HepG2 (cell line): ENCODE measurements around the gene SIK2. TPM values are rescaled to one million over a fixed set of nuclear protein-coding genes. Genes with fewer than 3 reads are reported as not detected.

Experiments
- AKAP8 ChIP-seq: sonication (generic); formaldehyde crosslinking; IDR thresholded peaks from 2 replicates; pipeline ENCODE4 v1.5.1; 2020; ENCODE audit warnings: mild to moderate bottlenecking, missing genetic modification reagents
- BORCS8-MEF2B ChIP-seq: sonication (generic); formaldehyde crosslinking; IDR thresholded peaks from 2 replicates; pipeline ENCODE4 v1.8.0; 2022; ENCODE audit warnings: mild to moderate bottlenecking, missing genetic modification reagents
- JUN ChIP-seq: sonication (generic); formaldehyde crosslinking; IDR thresholded peaks from 2 replicates; pipeline ENCODE4 v1.4.0; 2020; ENCODE audit warnings: mild to moderate bottlenecking, missing genetic modification reagents
- NBN ChIP-seq: fragments of 450-650 bp; conservative IDR thresholded peaks from 2 replicates; pipeline ENCODE4 v1.6.1; 2017
- NR2F2 ChIP-seq: IDR thresholded peaks from 2 replicates; pipeline ENCODE4 v1.6.1; 2012; ENCODE audit warnings: low read depth, inconsistent platforms, borderline replicate concordance
- PTBP1 ChIP-seq: fragments of 200-400 bp; formaldehyde crosslinking; IDR thresholded peaks from 2 replicates; pipeline ENCODE4 v1.6.1; 2018; ENCODE audit warnings: low read length, low read depth; ENCODE audit not compliant: poor library complexity, severe bottlenecking
- RFX1 ChIP-seq: fragments of 450-650 bp; IDR thresholded peaks from 2 replicates; pipeline ENCODE4 v1.6.1; 2017
- TCF12 ChIP-seq, 2 experiments: fragments of 450-650 bp in 1 of 2; sonication (generic) in 1 of 2; formaldehyde crosslinking in 1 of 2; IDR thresholded peaks; 2 replicates each; pipeline versions ENCODE4 v1.6.1 to v1.8.0; 2017 to 2022; ENCODE audit warnings: antibody characterized with exemption in 1 of 2, mild to moderate bottlenecking in 1 of 2, missing genetic modification reagents in 1 of 2, moderate library complexity in 1 of 2
- THAP8 ChIP-seq: sonication (generic); formaldehyde crosslinking; IDR thresholded peaks from 2 replicates; pipeline ENCODE4 v1.5.1; 2020; ENCODE audit warnings: missing genetic modification reagents, mild to moderate bottlenecking, borderline replicate concordance
- WIZ ChIP-seq: sonication (generic); formaldehyde crosslinking; IDR thresholded peaks from 2 replicates; pipeline ENCODE4 v1.5.1; 2020; ENCODE audit warnings: mild to moderate bottlenecking, missing genetic modification reagents
- ZBTB42 ChIP-seq: sonication (generic); formaldehyde crosslinking; IDR thresholded peaks from 2 replicates; pipeline ENCODE4 v1.5.0; 2020; ENCODE audit warnings: mild to moderate bottlenecking, missing genetic modification reagents
- ZNF138 ChIP-seq: sonication (generic); formaldehyde crosslinking; IDR thresholded peaks from 2 replicates; pipeline ENCODE4 v1.5.0; 2020; ENCODE audit warnings: mild to moderate bottlenecking, low read depth, missing genetic modification reagents
- ZNF225 ChIP-seq: sonication (generic); formaldehyde crosslinking; IDR thresholded peaks from 2 replicates; pipeline ENCODE4 v1.4.0; 2020; ENCODE audit warnings: mild to moderate bottlenecking, missing genetic modification reagents
- ZNF281 ChIP-seq: sonication (generic); formaldehyde crosslinking; IDR thresholded peaks from 2 replicates; pipeline ENCODE4 v1.4.0; 2020; ENCODE audit warnings: missing genetic modification reagents, borderline replicate concordance
- ZNF350 ChIP-seq: sonication (generic); formaldehyde crosslinking; IDR thresholded peaks from 2 replicates; pipeline ENCODE4 v1.4.0; 2020; ENCODE audit warnings: mild to moderate bottlenecking, low read depth, missing genetic modification reagents, borderline replicate concordance
- polyA plus RNA-seq, 8 experiments: library from polyadenylated mRNA; depleted of rRNA in 3 of 8; stranded (reverse) in 7 of 8; unstranded in 1 of 8; fragments of >200 nt; fragmentation: Illumina TruSeq in 4 of 8; extraction: Trizol in 4 of 8; gene quantifications; 2 replicates each; pipeline versions ENCODE4 v1.2.1 to v1.2.3, GENCODE V29; 2011 to 2016; ENCODE audit warnings: low read depth in 4 of 8, missing spikeins in 1 of 8, mixed read lengths in 1 of 8; ENCODE audit not compliant: insufficient read depth in 1 of 8
- total RNA-seq, 5 experiments: library from RNA; depleted of rRNA; stranded (reverse); fragments of >200 nt; fragmentation: Illumina TruSeq; extraction: Trizol; gene quantifications; 2 replicates each; pipeline ENCODE4 v1.2.3, GENCODE V29; 2016; ENCODE audit warnings: low read depth in 1 of 5
- TF ChIP-seq, protein P1 (sequence below): sonication (generic); formaldehyde crosslinking; IDR thresholded peaks from 2 replicates; pipeline ENCODE4 v1.4.0; 2020; ENCODE audit warnings: missing genetic modification reagents
- TF ChIP-seq, protein P2 (sequence below): sonication (generic); formaldehyde crosslinking; IDR thresholded peaks from 2 replicates; pipeline ENCODE4 v1.4.0; 2020; ENCODE audit warnings: mild to moderate bottlenecking, missing genetic modification reagents
- TF ChIP-seq, protein P3 (sequence below): sonication (generic); formaldehyde crosslinking; IDR thresholded peaks from 2 replicates; pipeline ENCODE4 v1.5.1; 2020; ENCODE audit warnings: missing genetic modification reagents, mild to moderate bottlenecking, borderline replicate concordance

The SIK2 gene
- total and polyA plus RNA-seq, 2 of the 13 experiments (the other 11 are each of a cell fraction or from before 2014, with no cell fraction given): 8.1 to 15.4 TPM

DNA sequence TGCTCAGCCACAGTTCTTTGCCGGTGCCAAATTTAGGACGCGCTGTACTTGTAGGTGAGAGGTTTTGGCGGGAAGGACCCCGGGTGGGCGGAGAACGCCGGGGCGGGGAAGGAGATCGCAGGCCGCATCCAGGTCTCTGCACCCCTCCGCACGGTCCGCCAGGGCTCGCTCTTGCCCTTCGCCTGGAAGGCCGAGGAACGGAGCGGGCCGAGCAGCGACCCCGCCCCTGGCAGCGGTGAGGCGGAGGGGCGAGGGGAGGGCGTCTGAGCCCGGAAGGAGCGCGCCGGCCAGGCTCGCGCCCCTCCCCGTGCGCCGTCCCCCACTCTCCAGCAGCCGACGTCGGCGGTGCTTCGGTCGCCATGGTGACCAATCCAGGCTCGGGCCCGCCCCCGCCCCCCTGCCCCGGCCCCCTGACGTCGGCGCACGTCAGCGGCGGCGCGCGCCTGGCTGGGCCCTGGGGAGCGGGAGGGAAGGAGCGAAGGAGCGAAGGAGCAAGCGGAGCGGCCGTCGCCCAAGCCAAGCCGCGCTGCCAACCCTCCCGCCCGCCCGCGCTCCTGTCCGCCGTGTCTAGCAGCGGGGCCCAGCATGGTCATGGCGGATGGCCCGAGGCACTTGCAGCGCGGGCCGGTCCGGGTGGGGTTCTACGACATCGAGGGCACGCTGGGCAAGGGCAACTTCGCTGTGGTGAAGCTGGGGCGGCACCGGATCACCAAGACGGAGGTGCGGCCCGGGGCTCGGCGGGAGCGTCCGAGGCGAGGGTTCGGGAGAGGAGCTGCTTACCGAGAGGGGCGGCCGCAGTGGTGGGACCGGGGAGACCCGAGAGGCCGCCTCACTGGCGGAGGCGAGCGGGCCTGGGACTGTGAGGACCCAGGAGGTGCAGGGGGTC is at the start of gene SIK2 (continued):
- TF ChIP-seq, protein P1, sequence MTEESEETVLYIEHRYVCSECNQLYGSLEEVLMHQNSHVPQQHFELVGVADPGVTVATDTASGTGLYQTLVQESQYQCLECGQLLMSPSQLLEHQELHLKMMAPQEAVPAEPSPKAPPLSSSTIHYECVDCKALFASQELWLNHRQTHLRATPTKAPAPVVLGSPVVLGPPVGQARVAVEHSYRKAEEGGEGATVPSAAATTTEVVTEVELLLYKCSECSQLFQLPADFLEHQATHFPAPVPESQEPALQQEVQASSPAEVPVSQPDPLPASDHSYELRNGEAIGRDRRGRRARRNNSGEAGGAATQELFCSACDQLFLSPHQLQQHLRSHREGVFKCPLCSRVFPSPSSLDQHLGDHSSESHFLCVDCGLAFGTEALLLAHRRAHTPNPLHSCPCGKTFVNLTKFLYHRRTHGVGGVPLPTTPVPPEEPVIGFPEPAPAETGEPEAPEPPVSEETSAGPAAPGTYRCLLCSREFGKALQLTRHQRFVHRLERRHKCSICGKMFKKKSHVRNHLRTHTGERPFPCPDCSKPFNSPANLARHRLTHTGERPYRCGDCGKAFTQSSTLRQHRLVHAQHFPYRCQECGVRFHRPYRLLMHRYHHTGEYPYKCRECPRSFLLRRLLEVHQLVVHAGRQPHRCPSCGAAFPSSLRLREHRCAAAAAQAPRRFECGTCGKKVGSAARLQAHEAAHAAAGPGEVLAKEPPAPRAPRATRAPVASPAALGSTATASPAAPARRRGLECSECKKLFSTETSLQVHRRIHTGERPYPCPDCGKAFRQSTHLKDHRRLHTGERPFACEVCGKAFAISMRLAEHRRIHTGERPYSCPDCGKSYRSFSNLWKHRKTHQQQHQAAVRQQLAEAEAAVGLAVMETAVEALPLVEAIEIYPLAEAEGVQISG (CRISPR knock-in tag): peak; percentile 64
- TF ChIP-seq THAP8 (CRISPR knock-in tag) (peak; percentile 91), NBN (no peak), TCF12 (IDR thresholded peaks at IDR 0.05) (no peak), TCF12 (CRISPR knock-in tag; IDR thresholded peaks at IDR 0.05) (no peak), ZNF138 (CRISPR knock-in tag) (0 out of 2 replicates have a peak, but pooled peaks have one; percentile 28), WIZ (no peak), ZNF225 (no peak), PTBP1 (no peak), NR2F2 (no peak), ZNF350 (CRISPR knock-in tag) (peak; percentile 65), AKAP8 (CRISPR knock-in tag) (no peak), ZNF281 (peak; percentile 87), BORCS8-MEF2B (CRISPR knock-in tag) (peak; percentile 89), ZBTB42 (peak; percentile 55; the same call in 1 of the 2 replicates), RFX1 (peak; percentile 58), JUN (no peak)
- TF ChIP-seq, protein P2, sequence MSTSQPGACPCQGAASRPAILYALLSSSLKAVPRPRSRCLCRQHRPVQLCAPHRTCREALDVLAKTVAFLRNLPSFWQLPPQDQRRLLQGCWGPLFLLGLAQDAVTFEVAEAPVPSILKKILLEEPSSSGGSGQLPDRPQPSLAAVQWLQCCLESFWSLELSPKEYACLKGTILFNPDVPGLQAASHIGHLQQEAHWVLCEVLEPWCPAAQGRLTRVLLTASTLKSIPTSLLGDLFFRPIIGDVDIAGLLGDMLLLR (CRISPR knock-in tag): no peak; the same call in 1 of the 2 replicates
- TF ChIP-seq, protein P3, sequence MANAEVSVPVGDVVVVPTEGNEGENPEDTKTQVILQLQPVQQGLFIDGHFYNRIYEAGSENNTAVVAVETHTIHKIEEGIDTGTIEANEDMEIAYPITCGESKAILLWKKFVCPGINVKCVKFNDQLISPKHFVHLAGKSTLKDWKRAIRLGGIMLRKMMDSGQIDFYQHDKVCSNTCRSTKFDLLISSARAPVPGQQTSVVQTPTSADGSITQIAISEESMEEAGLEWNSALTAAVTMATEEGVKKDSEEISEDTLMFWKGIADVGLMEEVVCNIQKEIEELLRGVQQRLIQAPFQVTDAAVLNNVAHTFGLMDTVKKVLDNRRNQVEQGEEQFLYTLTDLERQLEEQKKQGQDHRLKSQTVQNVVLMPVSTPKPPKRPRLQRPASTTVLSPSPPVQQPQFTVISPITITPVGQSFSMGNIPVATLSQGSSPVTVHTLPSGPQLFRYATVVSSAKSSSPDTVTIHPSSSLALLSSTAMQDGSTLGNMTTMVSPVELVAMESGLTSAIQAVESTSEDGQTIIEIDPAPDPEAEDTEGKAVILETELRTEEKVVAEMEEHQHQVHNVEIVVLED (CRISPR knock-in tag): peak; percentile 84
